SU-DHL-6 (cell line): Measurements from ENCODE around the gene PTPRC.

Experiments used
- CTCF ChIP-seq: fragments of 200-600 bp; sonication (generic); IDR thresholded peaks from one replicate; pipeline ENCODE4 v1.5.1; 2017; ENCODE audit warnings: antibody characterized with exemption, mild to moderate bottlenecking, low read length, moderate library complexity; ENCODE audit not compliant: insufficient read depth, poor library complexity, severe bottlenecking
- EZH2phosphoT487 ChIP-seq: fragments of 200-600 bp; sonication (generic), shearing (Covaris generic); conservative IDR thresholded peaks from 2 replicates; pipeline ENCODE4 v1.6.1; 2018; ENCODE audit warnings: mild to moderate bottlenecking, antibody characterized with exemption, low read length, moderate library complexity, mixed read lengths

DNA sequence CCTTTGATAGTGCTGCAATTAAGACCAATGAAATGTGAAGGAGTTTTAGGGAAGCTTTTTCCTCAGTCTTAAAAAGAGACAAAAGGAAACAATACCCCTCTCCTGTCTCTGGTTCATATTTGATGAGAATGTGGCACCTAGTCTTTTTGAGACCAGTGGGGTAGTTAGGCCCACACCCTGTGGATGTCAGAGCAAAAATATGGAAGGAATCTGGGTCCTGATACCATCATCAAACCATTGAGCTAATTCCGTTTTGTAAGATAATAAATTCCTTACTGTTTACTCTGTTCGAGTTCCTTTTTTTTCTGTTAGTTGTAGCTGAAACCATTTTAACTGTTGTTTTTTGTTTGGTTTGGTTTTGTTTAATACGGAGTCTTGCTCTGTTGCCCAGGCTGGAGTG lies 33.3 kb downstream of the PTPRC start:
- no peak for TF ChIP-seq CTCF
- TF ChIP-seq EZH2phosphoT487, result no peak
